Spleen (tissue), 7 donors: ENCODE results near the gene TSC22D3.

ENCODE experiments used
- CTCF ChIP-seq, 11 experiments: fragments of 200-600 bp in 7 of 11; fragments of 450-650 bp in 4 of 11; sonication (generic) in 4 of 11; IDR thresholded peaks in 8 of 11; conservative IDR thresholded peaks in 3 of 11; 1 replicate in 7 of 11; 2 replicates in 4 of 11; pipeline versions ENCODE4 v1.4.0 to v1.8.0; 2016 to 2021; ENCODE audit warnings: antibody characterized with exemption in 11 of 11, inconsistent platforms in 4 of 11, mild to moderate bottlenecking in 1 of 11
- POLR2AphosphoS5 ChIP-seq, 3 donors: sonication (generic); formaldehyde crosslinking; IDR thresholded peaks; one replicate each; pipeline ENCODE4 v1.5.1; 2017; ENCODE audit warnings: antibody characterized with exemption in 3 of 3
- donor health status: DM: no; HTN: no; CAD: no; lungs with moderate emphysema.
- donor health status: DM: no; HTN: no; CAD: no.
- donor health status: DM: no; HTN: no; CAD: no.

GRCh38 chrX:107776649-107777535 is 1.3 kb upstream of the TSC22D3 start:
- peak; percentile 65 to 89 (median 85) for TF ChIP-seq CTCF (IDR thresholded peaks at IDR 0.05 in 8 of 11, conservative IDR thresholded peaks at IDR 0.05 in 3 of 11)
- peak in 1 of 3 donors; percentile 42 for TF ChIP-seq POLR2AphosphoS5 (IDR thresholded peaks at IDR 0.05)
